ENCODE data around the gene ZDHHC1.

ZDHHC1 gene

GRCh38 chr16:67415872-67416793 lies at the start of gene ZDHHC1:
ZDHHC1 (minus strand) TSS chr16:67416477; CDS start chr16:67407775, 8,702 bp downstream.
- H3K4me3 ChIP-seq (ENCODE audit: low read depth, low read length): peak within 1 kb of the TSS; percentile 56
- peak; percentile 49 for DNase-seq (ENCODE audit: low read depth)
- TF ChIP-seq CTCF (IDR thresholded peaks at IDR 0.05; ENCODE audit: insufficient read depth, low read depth, low read length, missing control alignments): peak; percentile 53

GRCh38 chr16:67464565-67464964 lies 48.3 kb upstream of the ZDHHC1 start:
- no peak overlapping the region for H3K4me3 ChIP-seq (ENCODE audit: low read depth, low read length)
- no peak for DNase-seq (ENCODE audit: low read depth)
- no peak for TF ChIP-seq CTCF (IDR thresholded peaks at IDR 0.05; ENCODE audit: insufficient read depth, low read depth, low read length, missing control alignments)

GRCh38 chr16:67463691-67464090 lies 47.4 kb upstream of the ZDHHC1 start:
- DNase-seq (ENCODE audit: low read depth): no peak
- no peak overlapping the region for H3K4me3 ChIP-seq (ENCODE audit: low read depth, low read length)
- no peak for TF ChIP-seq CTCF (IDR thresholded peaks at IDR 0.05; ENCODE audit: insufficient read depth, low read depth, low read length, missing control alignments)

- DNase-seq (ENCODE audit: low read depth): no peak
- H3K4me3 ChIP-seq (ENCODE audit: low read depth, low read length): no peak overlapping the region
- no peak for TF ChIP-seq CTCF (IDR thresholded peaks at IDR 0.05; ENCODE audit: insufficient read depth, low read depth, low read length, missing control alignments)
Measured at GRCh38 chr16:67463059-67463458, 46.8 kb upstream of the ZDHHC1 start.

- H3K4me3 ChIP-seq (ENCODE audit: low read depth, low read length): no peak overlapping the region
- no peak for DNase-seq (ENCODE audit: low read depth)
- no peak for TF ChIP-seq CTCF (IDR thresholded peaks at IDR 0.05; ENCODE audit: insufficient read depth, low read depth, low read length, missing control alignments)
Measured at GRCh38 chr16:67462279-67462655, 46.0 kb upstream of the ZDHHC1 start.

- no peak overlapping the region for H3K4me3 ChIP-seq (ENCODE audit: low read depth, low read length)
- no peak for TF ChIP-seq CTCF (IDR thresholded peaks at IDR 0.05; ENCODE audit: insufficient read depth, low read depth, low read length, missing control alignments)
- DNase-seq (ENCODE audit: low read depth): no peak
Measured at GRCh38 chr16:67461600-67462278, 45.5 kb upstream of the ZDHHC1 start.

Measured in GM12865 (cell line).